A549 (cell line): ENCODE data around the gene DDX1.

Experiments
- BHLHE40 ChIP-seq: IDR thresholded peaks from 2 replicates; pipeline ENCODE4 v1.6.1; 2012; ENCODE audit warnings: low read depth, low read length, inconsistent platforms
- CHD2 ChIP-seq: fragments of 150-350 bp; IDR thresholded peaks from 2 replicates; pipeline ENCODE4 v1.6.1; 2014; ENCODE audit warnings: low read length; ENCODE audit not compliant: partially characterized antibody
- ELK1 ChIP-seq: fragments of 150-350 bp; IDR thresholded peaks from 2 replicates; pipeline ENCODE4 v1.6.1; 2014; ENCODE audit warnings: low read depth, mild to moderate bottlenecking, low read length
- EP300 ChIP-seq, 2 experiments: fragments of >200 bp; sonication (Bioruptor Twin); formaldehyde crosslinking; IDR thresholded peaks; 2 replicates in 1 of 2; 3 replicates in 1 of 2; pipeline ENCODE4 v1.6.1; 2016 to 2017
- FOSB ChIP-seq: fragments of 250-450 bp; sonication (Bioruptor Pico); IDR thresholded peaks from 2 replicates; pipeline ENCODE4 v1.5.0; 2020; ENCODE audit warnings: mild to moderate bottlenecking, moderate library complexity
- HOXA7 ChIP-seq: fragments of 250-450 bp; sonication (Bioruptor Pico); IDR thresholded peaks from 2 replicates; pipeline ENCODE4 v1.5.0; 2020; ENCODE audit warnings: mild to moderate bottlenecking, moderate library complexity
- JUNB ChIP-seq: fragments of >200 bp; sonication (Bioruptor Twin); formaldehyde crosslinking; IDR thresholded peaks from 2 replicates; pipeline ENCODE4 v1.6.1; 2016
- MAX ChIP-seq: IDR thresholded peaks from 2 replicates; pipeline ENCODE4 v1.6.1; 2012
- POLR2A ChIP-seq: IDR thresholded peaks from 2 replicates; pipeline ENCODE4 v1.6.1; 2012; ENCODE audit warnings: mild to moderate bottlenecking, low read length
- RAD21 ChIP-seq, 2 experiments: fragments of >200 bp in 1 of 2; sonication (Bioruptor Twin) in 1 of 2; formaldehyde crosslinking in 1 of 2; IDR thresholded peaks in 1 of 2; conservative IDR thresholded peaks in 1 of 2; 2 replicates in 1 of 2; 3 replicates in 1 of 2; pipeline ENCODE4 v1.6.1; 2012 to 2018; ENCODE audit warnings: inconsistent platforms in 1 of 2
- REST ChIP-seq: fragments of 200-600 bp; sonication (generic); IDR thresholded peaks from 2 replicates; pipeline ENCODE4 v1.6.1; 2016; ENCODE audit warnings: antibody characterized with exemption, mild to moderate bottlenecking, moderate library complexity
- ZSCAN20 ChIP-seq: fragments of 250-450 bp; sonication (Bioruptor Pico); IDR thresholded peaks from 2 replicates; pipeline ENCODE4 v1.8.0; 2022; ENCODE audit warnings: mild to moderate bottlenecking, moderate library complexity
- TF ChIP-seq, protein P1 (sequence below): fragments of >200 bp; sonication (Bioruptor Twin); formaldehyde crosslinking; IDR thresholded peaks from 3 replicates; pipeline ENCODE4 v1.5.1; 2016
- TF ChIP-seq, protein P2 (sequence below): fragments of 250-450 bp; sonication (Bioruptor Pico); IDR thresholded peaks from 2 replicates; pipeline ENCODE4 v1.5.0; 2020; ENCODE audit warnings: low read depth, mild to moderate bottlenecking, moderate library complexity

- TF ChIP-seq HOXA7 (CRISPR knock-in tag), result no peak
- TF ChIP-seq RAD21 (conservative IDR thresholded peaks at IDR 0.05 in 1 of 2, IDR thresholded peaks at IDR 0.05 in 1 of 2), result no peak
- TF ChIP-seq, protein P1, sequence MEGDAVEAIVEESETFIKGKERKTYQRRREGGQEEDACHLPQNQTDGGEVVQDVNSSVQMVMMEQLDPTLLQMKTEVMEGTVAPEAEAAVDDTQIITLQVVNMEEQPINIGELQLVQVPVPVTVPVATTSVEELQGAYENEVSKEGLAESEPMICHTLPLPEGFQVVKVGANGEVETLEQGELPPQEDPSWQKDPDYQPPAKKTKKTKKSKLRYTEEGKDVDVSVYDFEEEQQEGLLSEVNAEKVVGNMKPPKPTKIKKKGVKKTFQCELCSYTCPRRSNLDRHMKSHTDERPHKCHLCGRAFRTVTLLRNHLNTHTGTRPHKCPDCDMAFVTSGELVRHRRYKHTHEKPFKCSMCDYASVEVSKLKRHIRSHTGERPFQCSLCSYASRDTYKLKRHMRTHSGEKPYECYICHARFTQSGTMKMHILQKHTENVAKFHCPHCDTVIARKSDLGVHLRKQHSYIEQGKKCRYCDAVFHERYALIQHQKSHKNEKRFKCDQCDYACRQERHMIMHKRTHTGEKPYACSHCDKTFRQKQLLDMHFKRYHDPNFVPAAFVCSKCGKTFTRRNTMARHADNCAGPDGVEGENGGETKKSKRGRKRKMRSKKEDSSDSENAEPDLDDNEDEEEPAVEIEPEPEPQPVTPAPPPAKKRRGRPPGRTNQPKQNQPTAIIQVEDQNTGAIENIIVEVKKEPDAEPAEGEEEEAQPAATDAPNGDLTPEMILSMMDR, result no peak
- no peak for TF ChIP-seq JUNB
- TF ChIP-seq REST, result no peak
- no peak for TF ChIP-seq FOSB
- TF ChIP-seq ELK1, result no peak
- no peak for TF ChIP-seq ZSCAN20
- no peak for TF ChIP-seq CHD2
- TF ChIP-seq, protein P2, sequence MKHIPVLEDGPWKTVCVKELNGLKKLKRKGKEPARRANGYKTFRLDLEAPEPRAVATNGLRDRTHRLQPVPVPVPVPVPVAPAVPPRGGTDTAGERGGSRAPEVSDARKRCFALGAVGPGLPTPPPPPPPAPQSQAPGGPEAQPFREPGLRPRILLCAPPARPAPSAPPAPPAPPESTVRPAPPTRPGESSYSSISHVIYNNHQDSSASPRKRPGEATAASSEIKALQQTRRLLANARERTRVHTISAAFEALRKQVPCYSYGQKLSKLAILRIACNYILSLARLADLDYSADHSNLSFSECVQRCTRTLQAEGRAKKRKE (CRISPR knock-in tag), result no peak
- no peak for TF ChIP-seq MAX
- TF ChIP-seq EP300 (IDR thresholded peaks at IDR 0.05), result no peak
- TF ChIP-seq POLR2A, result no peak
- no peak for TF ChIP-seq BHLHE40
Measured at GRCh38 chr2:15665943-15666460, 74.3 kb downstream of the DDX1 start.
